ENCODE data around the gene GPATCH4. TPM values are rescaled to one million over a fixed set of nuclear protein-coding genes. Genes with fewer than 3 reads are reported as not detected.
"Not testable (repeated sequence)": the region's sequence is repeated elsewhere in the genome, so short reads cannot be mapped to it uniquely, and the experiment has no call there.

The GPATCH4 gene
- polyA plus RNA-seq, 5 donors, result 26.3 to 33.2 (median 30.6) TPM

DNA sequence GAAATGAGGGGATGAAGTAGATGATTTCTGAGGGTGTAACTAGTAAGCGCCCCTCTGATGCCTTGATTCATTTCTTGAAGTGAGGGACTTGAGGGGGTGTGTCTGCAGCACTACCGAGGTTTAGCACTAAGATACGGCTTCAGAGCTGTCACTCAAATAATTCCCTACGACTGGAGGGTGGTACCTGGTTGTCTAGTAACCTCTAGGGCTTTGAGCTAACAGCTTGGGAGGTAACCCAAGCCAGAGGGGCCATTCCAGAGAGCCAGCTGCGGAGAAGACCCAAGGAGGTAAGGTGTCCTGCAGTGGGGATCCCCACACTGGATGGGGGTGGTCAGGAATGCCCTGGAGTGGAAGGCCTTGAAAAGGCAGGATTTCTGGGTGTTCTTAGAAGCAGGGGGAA, 21.8 kb downstream of the GPATCH4 start, which contains the start of gene TTC24:
TTC24 (plus strand) TSS at position 252 of the 400 bp plus-strand sequence. CDS start 1,642 bp downstream, outside the sequence.
- no peak for DNase-seq

DNA sequence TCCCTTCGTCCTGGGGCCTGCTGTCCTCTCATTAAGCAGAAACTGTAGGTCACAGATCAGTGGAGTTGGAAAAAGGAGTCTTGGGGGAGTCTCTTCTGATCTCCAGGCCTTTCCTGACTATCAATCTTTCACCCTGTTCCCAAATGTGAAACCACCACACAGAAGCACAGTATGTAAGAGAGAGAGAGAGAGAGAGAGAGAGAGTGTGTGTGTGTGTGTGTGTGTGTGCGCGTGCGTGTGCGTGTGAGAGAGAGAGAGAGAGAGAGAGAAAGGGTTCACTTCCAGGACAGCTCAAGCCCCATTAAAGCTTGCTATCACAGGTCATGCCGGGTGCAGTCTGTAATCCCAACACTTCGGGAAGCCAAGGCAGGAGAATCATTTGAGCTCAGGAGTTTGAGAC, 23.2 kb downstream of the GPATCH4 start:
- no peak for DNase-seq

DNA sequence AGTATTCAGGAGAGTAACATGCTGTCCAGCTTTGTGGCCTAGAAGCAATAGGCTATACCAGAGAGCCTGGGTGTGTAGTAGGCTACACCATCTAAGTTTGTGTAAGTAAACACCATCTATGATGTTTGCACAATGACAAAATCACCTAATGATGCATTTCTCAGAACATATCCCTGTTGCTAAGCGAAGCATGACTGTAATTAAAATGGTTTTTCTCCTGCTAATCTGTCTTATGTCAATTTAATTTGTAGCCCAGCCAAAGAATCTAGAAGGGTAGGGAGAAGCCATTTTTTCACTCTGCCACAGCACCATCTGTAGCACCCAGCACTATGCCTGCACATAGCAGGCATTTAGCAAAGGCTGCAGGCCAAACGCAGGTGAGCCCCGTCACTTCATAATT, 23.7 kb downstream of the GPATCH4 start:
- DNase-seq, result no peak

DNA sequence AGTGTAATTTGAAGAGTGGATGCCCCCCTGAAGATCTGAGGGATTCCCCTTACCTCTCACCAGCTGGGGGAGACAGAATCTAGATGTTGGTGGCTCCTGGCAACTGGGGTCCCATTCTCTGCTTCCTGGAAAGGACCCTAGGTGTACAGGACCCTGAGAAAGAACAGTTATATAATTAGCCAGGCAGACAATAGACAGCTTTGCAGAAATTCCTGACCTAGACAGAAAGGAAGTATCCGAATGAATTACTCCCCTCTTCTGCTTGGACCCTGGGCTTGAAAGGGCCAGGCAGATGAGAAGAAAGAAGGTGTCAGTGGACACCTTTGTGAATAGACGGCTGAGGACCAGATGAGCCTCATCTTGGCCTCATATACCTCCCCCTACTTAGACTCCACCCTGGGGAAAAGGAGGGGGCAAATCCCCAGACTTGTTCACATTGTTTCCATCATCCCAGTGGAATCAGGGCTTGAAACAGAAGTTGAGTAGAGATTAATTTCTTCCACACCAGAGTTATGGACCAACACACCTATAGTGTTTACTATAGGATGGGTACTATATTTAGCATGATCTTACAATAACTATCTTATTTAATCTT, 27.1 kb downstream of the GPATCH4 start:
- no peak for DNase-seq

DNA sequence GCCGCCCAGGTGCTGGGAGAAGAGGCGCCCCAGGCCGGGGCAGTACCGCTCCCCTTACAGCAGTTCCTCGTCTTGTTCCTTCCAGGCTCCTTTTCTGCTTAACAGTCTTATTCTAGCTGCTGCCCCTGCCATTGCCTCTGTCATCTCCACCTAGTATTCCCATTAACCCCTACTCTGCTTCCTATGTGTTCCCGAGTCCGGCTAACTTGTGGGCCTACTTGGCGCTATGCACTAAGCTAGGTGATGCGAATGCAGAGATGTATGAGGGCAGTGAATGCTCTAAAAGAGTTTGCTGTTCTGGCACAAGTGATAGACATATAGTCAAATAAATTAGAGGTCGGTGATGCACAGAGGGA, 28.6 kb downstream of the GPATCH4 start:
- DNase-seq, result no peak

DNA sequence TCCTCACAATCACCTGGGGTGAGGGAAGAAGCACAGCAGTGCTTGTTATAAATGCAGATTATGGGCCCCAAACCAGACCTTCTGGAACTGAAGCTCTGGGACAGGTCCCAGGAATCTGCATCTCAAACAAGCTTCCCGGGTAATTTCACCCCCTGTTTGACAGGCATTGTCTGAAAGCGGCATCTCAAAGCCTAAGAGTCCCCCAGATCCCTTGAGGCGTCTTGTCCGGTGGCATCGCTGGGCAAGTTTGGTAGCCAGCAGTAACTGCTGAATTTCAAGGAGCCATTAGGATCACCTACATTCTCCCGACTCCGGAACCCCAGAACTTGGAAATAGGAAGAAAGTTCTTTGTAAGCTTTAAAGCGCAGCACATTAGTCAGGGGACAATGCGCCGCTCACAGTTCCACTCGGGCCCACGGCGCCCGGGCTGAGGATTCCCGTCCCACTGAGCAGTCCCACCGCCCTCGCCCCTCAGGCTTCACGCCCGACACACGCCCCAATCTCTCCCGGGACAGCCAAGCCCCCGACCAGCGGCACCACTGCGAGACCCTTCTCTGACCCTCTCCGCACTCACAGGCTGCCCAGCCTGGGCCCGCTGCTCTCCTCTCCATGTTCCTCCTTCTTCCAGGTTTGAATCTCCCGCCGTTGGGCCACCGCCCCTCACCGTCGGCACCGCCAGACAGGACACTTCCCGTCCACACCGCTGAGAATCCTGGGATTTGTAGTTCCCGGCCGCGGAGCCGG, 29.2 kb downstream of the GPATCH4 start, which contains the start of gene IQGAP3:
IQGAP3 (minus strand) TSS at position 647 of the 744 bp plus-strand sequence; CDS start at position 611, 36 bp downstream.
- DNase-seq, result peak; percentile 69 to 78

DNA sequence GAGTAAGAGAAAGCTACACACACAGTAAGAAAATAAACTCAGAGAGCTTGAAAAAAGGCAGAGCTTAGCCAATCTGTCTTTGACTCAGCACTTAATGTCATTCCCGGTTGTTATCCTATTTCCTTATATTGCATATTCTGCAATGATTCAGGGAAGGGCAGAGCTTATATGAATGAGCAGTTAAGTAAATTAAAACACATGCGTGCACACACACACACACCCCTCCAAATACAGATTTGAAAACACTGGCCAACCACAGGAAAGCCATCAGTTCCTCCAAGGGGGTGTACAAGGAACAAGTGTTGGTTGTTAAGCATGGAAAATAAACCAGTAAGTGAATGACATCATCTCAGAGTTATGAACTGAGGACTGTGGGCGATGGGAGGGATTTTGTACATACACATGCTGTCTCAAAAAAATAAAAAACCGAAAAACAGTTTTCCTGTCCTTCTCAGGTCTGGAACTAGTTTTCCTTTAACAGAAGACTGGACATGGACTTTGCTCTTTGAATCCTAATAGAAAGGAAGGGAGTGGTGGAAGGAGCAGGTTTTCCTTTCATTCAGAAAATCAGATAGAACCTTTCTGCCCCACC, 29.9 kb downstream of the GPATCH4 start:
- peak in 1 of 2 donors; percentile 31 for DNase-seq

DNA sequence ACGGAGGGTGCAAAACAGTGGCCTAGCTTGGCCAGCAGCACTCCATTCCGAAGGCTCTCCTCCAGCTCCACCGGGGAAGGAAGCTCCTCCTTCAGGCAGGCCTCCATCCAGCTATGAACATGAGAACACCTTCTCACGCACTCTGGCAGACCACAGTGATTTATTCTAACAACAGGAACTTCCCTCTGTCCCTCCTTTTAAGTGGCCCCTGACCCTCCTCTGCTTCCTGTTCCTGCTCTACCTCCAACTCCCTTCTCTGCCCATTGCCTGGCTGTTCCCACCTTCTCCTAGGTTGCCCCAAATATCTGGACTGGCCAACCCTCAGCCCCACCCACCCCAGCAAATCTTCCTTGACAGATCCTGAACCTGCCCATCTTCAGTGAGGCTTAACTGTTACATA, 34.8 kb downstream of the GPATCH4 start:
- no peak for DNase-seq

DNA sequence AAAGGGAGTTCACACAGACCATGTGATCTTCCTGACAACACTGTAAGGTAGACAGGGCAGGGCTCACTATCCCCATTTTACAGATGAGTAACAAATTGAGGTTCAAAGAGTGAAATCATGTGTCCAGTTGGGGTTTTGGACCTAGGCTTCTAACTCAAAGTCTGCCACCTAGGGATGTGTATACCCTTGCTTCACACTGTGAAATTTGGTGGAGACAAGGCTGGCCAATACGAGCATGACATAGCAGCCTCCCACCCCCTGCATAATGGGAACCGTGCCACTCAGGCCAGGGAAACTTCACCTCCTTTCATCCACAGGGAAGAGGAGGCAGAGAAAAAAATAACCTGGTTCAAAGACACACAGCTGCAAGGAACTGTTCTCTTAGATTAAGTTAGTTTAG, 35.8 kb downstream of the GPATCH4 start:
- DNase-seq, result no peak

DNA sequence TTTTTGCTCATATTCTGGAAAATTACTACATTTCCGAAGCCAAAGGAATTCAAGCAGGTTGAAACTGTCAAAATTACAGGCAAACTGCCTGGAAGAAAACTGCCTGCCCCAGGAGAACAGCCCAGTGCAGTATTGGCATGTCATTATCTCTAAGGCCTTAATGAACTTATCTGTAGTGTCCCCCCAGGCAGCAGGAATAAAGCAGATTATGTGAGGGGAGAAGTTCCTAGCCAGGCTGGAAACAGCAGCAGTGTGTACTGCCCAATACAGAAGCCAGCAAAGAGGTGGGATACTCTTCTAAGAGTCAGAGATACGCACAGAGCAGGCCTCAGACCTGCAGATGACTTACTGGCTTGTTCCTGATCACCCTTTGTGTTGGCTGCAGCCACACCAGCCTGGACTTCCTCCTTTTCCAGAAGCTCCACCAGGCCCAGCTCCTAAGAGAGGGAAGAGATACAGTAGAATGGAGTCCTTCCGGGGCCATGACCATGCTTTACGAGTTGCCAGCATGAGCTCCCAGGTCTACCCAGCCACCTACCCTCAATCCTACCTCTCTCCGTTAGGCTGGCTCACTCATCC, 40.6 kb downstream of the GPATCH4 start:
- DNase-seq, result no peak

DNA sequence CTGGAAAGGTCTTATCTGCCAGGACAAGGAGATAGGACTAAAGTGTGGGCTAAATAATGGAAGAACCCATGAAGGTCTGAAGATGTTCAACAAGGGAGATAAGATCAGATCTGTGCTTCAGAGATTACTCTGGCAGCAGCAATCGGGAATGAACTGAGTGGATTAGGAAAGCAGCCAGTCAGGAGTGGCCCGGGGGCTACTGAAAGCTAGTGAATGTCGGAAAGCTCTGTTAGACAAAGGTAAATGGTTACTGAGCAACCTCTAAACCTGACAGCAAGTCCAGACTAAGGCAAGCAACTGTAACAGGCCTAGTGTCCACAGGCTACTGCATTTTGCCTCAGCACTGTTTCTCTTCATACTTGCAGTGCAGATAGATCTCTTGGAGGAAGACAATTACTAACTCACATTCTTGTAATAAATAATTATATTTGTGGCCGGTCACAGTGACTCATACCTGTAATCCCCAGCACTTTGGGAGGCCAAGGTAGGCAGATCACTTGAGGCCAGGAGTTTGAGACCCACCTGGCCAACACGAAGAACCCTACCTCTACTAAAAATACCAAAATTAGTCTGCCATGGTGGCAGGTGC, 41.4 kb downstream of the GPATCH4 start:
- DNase-seq, result no peak

DNA sequence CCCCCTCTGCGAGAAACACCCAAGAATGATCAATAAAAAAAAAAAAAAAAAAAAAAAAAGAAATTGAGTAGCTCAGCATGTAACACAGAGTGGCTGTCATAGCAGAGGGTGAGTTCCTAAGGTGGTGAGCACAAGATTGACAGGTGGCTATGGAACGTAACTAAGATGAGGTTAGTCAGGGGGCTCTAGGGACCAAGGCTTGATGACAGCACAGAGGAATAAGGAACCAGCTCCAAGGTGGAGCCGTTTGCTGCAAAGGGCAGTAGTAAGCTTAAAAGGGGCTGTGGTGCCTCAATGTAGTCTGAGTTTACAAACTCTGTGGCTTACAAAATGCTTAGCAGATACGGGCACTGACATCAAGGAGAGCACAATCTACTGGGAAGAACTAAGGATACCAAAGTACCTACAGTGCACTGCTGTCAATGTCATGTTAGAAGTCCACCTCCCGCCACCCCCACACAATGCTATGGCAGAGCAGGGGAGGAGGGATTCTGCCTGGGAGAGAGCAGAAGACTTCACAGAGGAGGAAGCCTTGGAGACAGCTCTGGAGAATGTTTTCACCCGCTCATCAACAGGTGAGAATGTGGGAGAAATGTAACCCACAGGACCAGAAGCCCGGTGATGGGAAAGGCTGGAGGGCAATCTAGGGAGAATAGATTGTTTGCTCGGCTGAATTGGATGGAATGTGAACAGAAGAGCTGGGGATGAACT, 42.0 kb downstream of the GPATCH4 start:
- DNase-seq, result no peak

DNA sequence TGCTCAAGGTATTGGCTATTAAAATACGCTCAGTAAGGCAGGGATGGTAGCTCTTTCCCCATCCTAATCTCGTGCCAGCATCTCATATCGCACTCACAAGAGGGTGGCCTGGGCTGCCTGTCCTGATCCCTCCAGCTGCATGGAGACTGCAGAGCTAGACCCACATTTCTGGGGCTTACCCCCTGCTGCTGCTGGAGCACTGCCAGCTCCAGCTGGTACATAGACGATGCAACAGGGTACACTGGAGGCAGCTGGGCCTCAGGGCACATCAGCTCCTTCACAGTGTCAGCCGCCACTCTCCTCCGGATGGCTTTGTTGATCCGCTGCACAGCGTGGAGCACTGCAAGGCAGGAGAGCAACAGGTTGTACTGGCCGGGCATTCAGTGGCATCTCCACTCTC, 44.9 kb downstream of the GPATCH4 start:
- no peak for DNase-seq

DNA sequence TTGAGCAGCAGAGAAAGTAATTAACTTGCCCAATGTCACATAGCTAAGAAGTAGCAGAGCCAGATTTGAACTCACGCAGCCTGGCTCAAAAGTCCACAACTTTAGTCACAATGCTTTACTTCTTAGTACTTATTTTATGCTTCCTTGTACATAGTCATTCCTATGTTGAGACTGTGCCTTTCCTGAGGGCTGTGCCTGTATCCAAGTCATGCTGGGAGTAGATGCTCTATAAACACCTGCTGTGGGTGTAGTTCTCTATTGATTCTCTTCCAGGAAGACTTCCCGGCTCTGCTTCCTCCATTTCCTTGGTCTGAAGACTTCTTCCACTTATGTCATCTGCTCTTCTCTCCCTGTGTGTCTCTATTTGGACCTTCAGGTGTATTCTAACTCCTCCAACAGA, 45.6 kb downstream of the GPATCH4 start:
- DNase-seq, result no peak

DNA sequence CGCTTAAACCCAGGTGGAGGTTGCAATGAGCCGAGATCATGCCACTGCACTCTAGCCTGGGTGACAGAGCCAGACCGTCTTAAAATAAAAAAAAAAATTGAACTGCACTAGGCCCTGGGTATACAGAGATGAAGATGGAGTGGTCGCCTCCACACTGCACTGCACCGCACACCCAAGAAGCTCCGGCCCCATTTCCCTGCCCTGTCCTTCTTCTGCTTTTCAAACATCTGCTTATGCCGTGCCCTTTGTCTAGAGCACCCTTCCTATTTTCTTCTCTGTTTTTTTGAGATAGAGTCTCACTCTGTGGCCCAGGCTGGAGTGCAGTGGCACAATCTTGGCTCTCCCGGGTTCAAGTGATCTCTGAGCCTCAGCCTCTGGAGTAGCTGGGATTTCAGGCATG, 46.3 kb downstream of the GPATCH4 start:
- no peak for DNase-seq

DNA sequence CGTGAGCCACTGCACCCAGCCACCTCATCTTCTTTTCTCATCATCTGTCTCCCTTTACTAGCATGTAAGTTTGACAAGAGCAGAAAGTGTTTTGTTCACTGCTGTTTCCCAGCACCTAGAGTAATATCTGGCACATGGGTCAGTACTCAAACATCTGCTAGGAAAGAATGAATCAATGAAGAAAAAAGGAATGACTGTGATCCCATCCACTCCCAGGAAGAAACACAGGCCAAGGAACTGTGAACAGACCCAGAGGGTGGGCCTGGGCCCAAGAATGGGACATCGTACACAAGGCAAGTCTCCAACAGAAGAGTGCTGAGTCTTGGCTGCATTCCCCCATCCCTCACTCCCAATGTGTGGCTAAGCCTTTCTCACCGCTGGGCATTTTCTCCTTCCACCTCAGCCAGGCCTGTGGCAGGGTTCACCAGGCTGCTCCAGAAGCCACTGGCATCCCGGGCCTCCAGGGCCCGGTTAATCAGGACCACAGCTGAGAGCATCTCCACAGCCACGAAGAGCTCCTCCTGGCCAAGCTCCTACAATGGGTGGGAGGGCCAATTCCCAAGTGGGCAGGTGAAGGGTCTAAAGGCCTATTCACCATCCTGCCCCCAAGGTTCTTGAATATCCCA, 47.3 kb downstream of the GPATCH4 start:
- DNase-seq, result no peak

DNA sequence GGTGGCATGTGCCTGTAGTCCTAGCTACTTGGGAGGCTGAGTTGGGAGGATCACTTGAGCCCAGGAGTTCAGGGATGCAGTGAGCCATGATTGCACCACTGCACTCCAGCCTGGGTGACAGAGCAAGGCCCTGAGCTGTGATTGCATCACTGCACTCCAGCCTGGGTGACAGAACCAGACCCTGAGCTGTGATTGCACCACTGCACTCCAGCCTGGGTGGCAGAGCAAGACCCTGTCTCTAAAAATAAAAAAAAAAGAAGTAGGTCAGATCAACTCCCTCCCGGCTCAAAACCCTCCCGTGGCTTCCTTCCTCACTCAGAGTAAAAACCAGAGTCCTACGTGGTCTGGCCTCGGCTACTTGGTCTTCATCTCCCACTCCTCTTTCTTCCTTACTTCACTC, 48.3 kb downstream of the GPATCH4 start:
- DNase-seq, result not testable (repeated sequence)

DNA sequence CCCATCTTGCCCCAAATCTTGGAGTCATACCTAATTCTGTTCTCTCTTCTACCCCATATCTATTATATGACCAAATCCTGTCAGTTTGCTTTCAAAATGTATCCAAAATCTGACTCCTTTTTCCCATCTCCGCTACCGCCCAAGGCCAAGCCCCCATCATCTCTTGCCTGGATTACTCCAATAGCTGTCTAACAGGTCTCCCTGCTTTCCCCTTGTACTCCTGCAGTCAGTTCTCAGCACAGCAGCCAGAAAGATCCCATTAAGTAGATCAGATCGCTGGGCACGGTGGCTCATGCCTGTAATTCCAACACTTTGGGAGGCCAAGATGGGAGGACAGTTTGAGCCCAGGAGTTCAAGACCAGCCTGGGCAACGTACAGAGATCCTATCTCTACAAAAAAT, 48.8 kb downstream of the GPATCH4 start:
- no peak for DNase-seq

DNA sequence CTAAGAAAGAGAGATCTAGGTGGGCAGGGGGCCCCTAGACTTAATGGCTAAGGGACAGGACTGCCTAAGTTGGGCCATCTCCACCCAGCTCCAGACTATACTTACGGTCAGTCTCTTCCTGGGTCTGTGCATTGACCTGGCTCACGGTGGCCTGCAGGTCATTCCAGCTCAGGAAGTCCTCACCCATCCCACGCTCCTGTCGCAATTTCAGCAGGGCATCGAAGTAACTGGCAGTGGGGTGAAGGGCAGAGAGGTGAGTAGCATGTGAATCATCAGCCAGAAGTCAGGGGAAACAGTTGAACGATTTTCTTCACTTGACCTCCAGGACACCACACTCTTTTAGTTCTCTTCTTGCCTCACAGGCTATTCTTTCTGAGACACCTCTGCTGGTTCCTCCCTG, 49.4 kb downstream of the GPATCH4 start:
- DNase-seq, result no peak

DNA sequence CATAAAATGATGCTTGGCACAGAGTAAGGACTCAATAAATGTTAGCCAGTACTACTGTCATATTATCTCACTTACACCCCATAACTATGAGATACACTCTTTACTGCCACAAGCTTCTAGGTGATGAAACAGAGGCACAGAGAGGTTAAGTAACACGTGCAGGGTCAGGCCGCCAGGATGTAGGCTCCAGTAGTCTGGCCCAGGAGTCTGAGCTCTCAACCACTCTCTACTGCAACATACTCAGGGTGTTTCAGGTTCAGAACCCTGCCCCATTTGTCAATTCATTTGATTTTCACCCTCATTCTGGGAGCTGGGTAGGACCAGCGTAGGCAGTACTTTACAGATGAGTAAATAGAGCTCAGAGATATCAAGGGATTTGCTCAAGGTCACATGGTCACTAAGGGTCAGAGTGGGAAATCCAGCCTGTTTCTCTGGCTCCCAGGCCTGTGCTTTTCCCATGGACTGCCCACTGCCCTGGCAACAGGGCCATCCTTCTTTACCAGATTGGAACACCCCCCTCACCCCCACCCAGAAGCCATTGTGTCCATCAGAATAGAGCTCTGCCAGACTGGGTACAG, 50.1 kb downstream of the GPATCH4 start:
- no peak for DNase-seq

DNA sequence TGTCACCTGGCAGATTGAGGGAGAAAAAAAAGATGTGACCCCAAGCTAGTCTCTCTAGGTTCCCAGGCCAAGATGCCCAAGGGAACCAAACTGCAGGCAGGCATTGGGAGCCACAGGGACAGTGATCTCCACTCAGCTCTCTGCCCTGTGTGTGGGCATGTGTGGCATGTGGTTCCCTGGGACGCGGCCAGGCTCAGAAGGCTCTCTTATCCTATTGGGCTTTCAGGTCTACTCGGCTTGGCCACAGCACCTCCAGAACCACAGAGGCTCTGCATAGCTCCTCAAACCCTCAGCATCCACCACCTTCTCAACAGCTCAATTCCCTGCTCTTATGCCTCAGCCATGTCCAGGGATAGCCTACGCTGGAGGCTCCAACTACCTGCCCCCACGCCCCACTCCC, 50.9 kb downstream of the GPATCH4 start:
- no peak for DNase-seq
